Aorta (tissue), 5 donors: ENCODE measurements around the gene ASCC3. TPM values are rescaled to one million over a fixed set of nuclear protein-coding genes. Genes with fewer than 3 reads are reported as not detected.
"Not testable (repeated sequence)": the region's sequence is repeated elsewhere in the genome, so short reads cannot be mapped to it uniquely, and the experiment has no call there.

Source experiments
- ATAC-seq: fragments of 200-7000 bp; cut with Tn5 transposase; one replicate; pipeline ENCODE4 v1.9.1; 2022; ENCODE audit warnings: moderate library complexity; ENCODE audit not compliant: low FRiP score
- DNase-seq, 2 donors: peaks; one replicate each; pipeline ENCODE4 v3.0.0-alpha.2; 2020
- H3K27ac ChIP-seq, 2 donors: one replicate each; pipeline ENCODE4 v1.5.1; 2013; ENCODE audit warnings: low read length in 2 of 2, mild to moderate bottlenecking in 2 of 2, moderate library complexity in 2 of 2, control low read depth in 1 of 2, inconsistent platforms in 1 of 2, low read depth in 1 of 2
- H3K27me3 ChIP-seq, 2 donors: one replicate each; pipeline ENCODE4 v1.6.1; 2013; ENCODE audit warnings: control low read depth in 1 of 2, low read length in 1 of 2, mild to moderate bottlenecking in 1 of 2, moderate library complexity in 1 of 2; ENCODE audit not compliant: insufficient read depth in 2 of 2, control insufficient read depth in 1 of 2
- H3K36me3 ChIP-seq, 2 donors: one replicate each; pipeline ENCODE4 v1.6.1; 2013; ENCODE audit warnings: control low read depth in 1 of 2, low read length in 1 of 2, mild to moderate bottlenecking in 1 of 2; ENCODE audit not compliant: insufficient read depth in 2 of 2, control insufficient read depth in 1 of 2
- H3K4me1 ChIP-seq, 2 donors: one replicate each; pipeline ENCODE4 v1.6.1; 2013; ENCODE audit warnings: low read length in 2 of 2, control low read depth in 1 of 2, mild to moderate bottlenecking in 1 of 2, moderate library complexity in 1 of 2; ENCODE audit not compliant: insufficient read depth in 2 of 2, control insufficient read depth in 1 of 2
- H3K4me3 ChIP-seq, 2 donors: one replicate each; pipeline ENCODE4 v1.5.1; 2013; ENCODE audit warnings: low read length in 2 of 2, control low read depth in 1 of 2, mild to moderate bottlenecking in 1 of 2
- H3K9me3 ChIP-seq: one replicate; pipeline ENCODE4 v1.6.1; 2013; ENCODE audit warnings: mild to moderate bottlenecking, low read length; ENCODE audit not compliant: control insufficient read depth
- WGBS, 2 donors: extraction: QIAGEN DNeasy Blood & Tissue Kit; methylation state at CpG; one replicate each; pipeline ENCODE4 v1.1.7; 2013; 5-methylcytosine and 5-hydroxymethylcytosine counted together
- intact Hi-C, 2 donors: fragments of 100-400 bp; cut with DNase I; formaldehyde crosslinking; loops; one replicate each; pipeline versions ENCODE4 v1.14.2 to v1.15.0; 2022
- polyA plus RNA-seq, 2 donors: library from polyadenylated mRNA; stranded (reverse); fragments of 200-250 nt; gene quantifications; one replicate each; pipeline ENCODE4 v1.2.3, GENCODE V29; 2013
- total RNA-seq, 2 donors: library from RNA; stranded (reverse); fragmentation: NEBNext Ultra II Directional; extraction: Animal tissue kit (Norgen Biotek cat#: 25700); gene quantifications; one replicate each; pipeline ENCODE4 v1.2.1, GENCODE V29; 2021
- donor health status: healthy with polysubstance abuse.
- donor health status: Bipolar disorder and iron deficiency.
- donor health status: DM: no; HTN: no; CAD: no.
- donor health status: DM: no; HTN: no; CAD: no.
- donor health status: DM: yes; HTN: yes; CAD: no.

Gene ASCC3
- total and polyA plus RNA-seq, 4 donors = 3.5 to 46.9 (median 26.8) TPM

DNA sequence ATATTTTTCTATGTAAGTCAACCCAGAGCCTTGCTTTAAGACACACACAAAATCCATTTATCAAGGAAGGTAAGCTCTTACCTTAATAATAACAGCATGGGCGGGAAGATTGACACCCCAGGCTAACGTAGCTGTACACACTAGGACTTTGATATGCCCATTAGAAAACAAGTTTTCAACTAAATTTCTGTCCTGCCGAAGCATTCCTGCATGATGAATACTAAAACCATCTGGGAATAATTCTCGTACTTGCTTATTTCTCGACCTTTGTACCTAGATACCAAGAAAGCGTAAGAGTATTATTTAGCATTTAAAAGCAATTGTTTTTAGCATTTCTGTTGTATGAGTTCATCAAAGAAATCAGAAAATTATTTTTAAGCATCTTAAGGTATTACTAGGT, 218.9 kb downstream of the ASCC3 start:
- H3K4me1 ChIP-seq = no peaks in the 10 kb centered on the region
- intact Hi-C loops = loop anchor here (5.0 to 10.0 kb wide), 3 partner anchors 167 to 660 kb away; no protein-coding TSS in a partner anchor
- H3K4me3 ChIP-seq = no peak overlapping the region
- DNase-seq = no peak
- 94 to 95% methylated on average over 6 of the region's 6 CpGs for WGBS, 2 donors
- H3K36me3 ChIP-seq = no peaks in the 10 kb centered on the region
- no peaks in the 10 kb centered on the region for H3K27me3 ChIP-seq
- no peaks in the 10 kb centered on the region for H3K9me3 ChIP-seq
- ATAC-seq = no peak
- H3K27ac ChIP-seq = no peak overlapping the region

DNA sequence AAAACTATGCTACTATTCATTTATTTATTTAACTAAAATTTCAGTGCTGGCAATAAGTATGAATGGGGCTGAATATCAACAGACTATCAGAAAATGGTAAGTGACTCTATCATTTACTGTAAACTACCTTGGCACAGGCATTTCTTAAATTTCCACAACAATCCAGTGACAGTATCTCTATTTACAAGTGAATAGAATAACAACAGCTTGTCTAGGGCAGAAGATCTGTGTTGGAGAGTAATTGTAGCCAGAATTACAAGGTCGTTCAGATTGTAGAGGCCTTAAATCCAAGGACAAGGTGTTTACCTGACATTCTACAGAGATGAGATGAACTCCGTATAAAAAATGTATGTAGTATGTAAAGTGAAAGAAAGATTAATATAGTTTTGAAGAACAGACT, 222.6 kb downstream of the ASCC3 start:
- Histone ChIP-seq H3K4me3 (no peak overlapping the region), H3K27ac (no peak overlapping the region), H3K9me3 (no peaks in the 10 kb centered on the region), H3K4me1 (no peaks in the 10 kb centered on the region), H3K27me3 (no peaks in the 10 kb centered on the region), H3K36me3 (no peaks in the 10 kb centered on the region)
- no peak for DNase-seq
- 65 to 66% methylated on average over 2 of the region's 2 CpGs for WGBS, 2 donors
- no peak for ATAC-seq
- intact Hi-C loops = no loop called here

DNA sequence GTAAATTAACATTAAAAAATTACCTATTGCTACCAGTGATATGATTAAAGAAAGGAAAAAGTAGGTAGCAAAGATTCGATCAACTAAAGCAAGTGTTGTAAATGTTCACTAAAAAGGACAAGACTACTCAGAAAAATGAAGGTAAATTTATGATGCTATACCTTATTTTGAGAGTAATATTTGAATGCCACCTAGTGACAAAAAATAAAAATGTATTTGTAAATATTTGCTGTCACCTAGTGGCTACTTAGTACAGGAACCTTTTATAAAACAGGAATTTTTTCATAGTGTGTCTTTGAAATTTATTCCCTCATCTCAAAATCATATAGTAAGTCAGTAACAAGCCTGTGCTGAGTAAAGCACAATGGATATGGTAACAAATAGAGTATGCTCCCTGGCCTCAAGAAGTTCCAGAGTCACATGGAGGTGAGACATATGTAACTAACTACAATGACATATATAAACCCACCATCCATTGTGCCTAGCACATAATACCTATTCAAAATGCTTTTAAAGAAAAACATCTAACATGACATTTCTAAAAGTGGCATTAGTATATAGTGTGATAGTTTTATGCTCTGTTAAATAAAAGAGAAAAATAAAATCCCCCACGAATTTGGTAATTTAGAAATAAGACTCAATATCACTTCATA, 223.3 kb downstream of the ASCC3 start:
- H3K4me3 ChIP-seq = no peak overlapping the region
- ATAC-seq = no peak
- no peaks in the 10 kb centered on the region for H3K36me3 ChIP-seq
- H3K27me3 ChIP-seq = no peaks in the 10 kb centered on the region
- no peaks in the 10 kb centered on the region for H3K4me1 ChIP-seq
- H3K9me3 ChIP-seq = no peaks in the 10 kb centered on the region
- 87 to 88% methylated on average over 2 of the region's 2 CpGs for WGBS, 2 donors
- intact Hi-C loops = no loop called here
- no peak overlapping the region for H3K27ac ChIP-seq
- no peak for DNase-seq

DNA sequence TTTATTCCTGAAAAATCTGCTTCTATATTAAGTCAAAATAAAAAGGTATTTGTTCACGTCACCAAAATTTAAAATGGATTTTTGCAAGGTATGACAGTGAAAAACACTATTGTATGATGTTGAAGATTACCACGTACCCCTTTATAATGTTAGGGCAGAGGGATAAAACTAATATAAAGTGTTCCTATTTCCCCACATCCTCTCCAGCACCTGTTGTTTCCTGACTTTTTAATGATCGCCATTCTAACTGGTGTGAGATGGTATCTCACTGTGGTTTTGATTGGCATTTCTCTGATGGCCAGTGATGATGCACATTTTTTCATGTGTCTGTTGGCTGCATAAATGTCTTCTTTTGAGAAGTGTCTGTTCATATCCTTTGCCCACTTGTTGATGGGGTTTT, 240.0 kb downstream of the ASCC3 start:
- WGBS, 2 donors = 96 to 99% methylated on average over 3 of the region's 3 CpGs
- H3K27ac ChIP-seq, H3K9me3 ChIP-seq, intact Hi-C loops, ATAC-seq, H3K4me3 ChIP-seq, H3K4me1 ChIP-seq, H3K36me3 ChIP-seq, DNase-seq, H3K27me3 ChIP-seq: not testable (repeated sequence)

DNA sequence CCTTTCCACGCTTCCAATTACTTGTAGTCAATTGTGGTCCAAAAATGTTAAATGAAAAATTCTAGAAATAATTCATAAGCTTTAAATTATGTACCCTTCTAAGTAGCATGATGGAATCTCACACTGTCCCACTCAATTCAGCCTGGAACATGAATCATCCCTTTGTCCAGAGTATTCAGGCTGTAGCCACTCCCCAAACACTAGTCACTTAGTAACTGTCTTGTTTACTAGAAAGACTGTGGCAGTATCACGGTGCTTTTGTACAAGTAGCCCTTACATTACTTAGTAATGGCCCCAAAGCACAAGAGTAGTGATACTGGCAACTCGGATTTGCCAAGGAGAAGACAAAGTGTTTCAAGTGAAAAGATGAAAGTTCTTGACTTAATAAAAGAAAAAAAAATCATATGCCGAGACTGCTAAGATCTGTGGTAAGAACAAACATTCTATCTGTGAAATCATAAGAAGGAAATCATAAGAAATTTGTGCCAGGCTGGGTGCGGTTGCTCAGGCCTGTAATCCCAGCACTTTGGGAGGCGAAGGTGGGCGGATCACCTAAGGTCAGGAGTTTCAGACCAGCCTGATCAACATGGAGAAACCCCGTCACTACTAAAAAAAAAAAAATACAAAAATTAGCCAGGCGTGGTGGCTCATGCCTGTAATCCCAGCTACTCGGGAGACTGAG, 247.9 kb downstream of the ASCC3 start:
- 85 to 87% methylated on average over 10 of the region's 10 CpGs for WGBS, 2 donors
- intact Hi-C loops = no loop called here
- Histone ChIP-seq H3K9me3 (no peaks in the 10 kb centered on the region), H3K27me3 (no peaks in the 10 kb centered on the region), H3K36me3 (peaks cover 2 to 5% of the 10 kb centered on the region in 2 donors), H3K4me1 (no peaks in the 10 kb centered on the region), H3K4me3 (no peak overlapping the region), H3K27ac (no peak overlapping the region)
- DNase-seq = no peak
- no peak for ATAC-seq

DNA sequence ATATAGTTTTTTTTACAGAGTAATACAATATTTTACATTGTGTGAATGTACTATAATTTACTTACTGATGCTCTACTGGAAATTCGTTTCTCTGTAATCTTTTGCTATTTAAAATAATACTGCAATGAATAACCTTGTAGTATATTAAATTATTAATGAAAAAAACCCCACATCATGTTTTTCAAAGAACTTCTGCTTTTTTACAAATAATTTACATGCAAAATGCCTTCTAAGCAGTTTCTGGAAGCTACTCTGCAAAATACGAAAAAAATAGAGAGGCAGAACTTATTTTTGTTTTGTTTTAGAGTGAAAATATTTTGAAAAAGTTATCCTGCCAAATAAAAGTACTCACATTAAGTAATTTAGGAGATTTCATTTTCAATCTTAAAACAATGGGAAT, 250.6 kb downstream of the ASCC3 start:
- WGBS, 2 donors = 79% methylated on average over 2 of the region's 2 CpGs
- Histone ChIP-seq H3K36me3 (peaks cover 0 to 3% of the 10 kb centered on the region in 2 donors), H3K9me3 (no peaks in the 10 kb centered on the region), H3K4me1 (no peaks in the 10 kb centered on the region), H3K27ac (no peak overlapping the region), H3K4me3 (no peak overlapping the region), H3K27me3 (no peaks in the 10 kb centered on the region)
- intact Hi-C loops = no loop called here
- ATAC-seq (no peak), DNase-seq (no peak)

DNA sequence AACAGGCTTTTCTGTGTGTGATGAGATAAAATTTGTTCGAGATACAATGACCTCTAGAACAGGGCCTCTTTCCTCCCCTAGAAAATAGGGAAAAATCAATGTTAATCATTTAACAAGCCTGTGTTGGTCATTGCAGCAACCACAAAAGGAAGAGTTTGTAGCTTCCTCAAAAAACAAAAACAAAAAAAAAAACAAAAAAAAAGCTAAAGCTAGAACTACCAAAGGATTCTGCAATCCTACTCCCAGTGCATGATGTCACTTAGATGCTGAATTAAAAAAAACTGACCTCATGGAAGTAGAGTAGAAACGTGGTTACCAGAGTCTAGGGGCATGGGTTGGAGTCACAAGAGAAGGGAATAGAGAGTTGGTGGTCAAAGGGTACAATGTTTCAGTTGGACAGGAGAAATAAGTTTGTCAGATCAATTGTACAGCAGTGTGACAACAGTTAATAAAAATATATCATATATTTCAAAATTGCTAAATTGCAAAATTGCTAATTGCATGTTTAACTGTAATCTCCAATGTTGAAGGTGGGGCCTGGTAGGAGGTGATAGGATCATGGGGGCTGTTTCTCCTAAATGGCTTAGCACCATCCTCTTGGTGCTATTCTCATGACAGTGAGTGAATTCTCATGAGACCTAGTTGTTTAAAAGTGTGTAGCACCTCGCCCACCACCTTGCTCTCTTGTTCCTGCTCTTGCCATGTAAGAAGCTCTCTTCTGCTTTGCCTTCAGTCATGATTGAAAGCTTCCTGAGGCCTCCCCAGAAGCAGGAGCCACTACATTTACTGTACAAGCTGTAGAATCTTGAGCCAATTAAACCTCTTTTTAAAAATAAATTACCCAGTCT, 253.0 kb downstream of the ASCC3 start:
- Histone ChIP-seq H3K9me3 (no peaks in the 10 kb centered on the region), H3K4me1 (no peaks in the 10 kb centered on the region), H3K27me3 (no peaks in the 10 kb centered on the region), H3K4me3 (no peak overlapping the region), H3K27ac (no peak overlapping the region), H3K36me3 (peaks cover 0 to 3% of the 10 kb centered on the region in 2 donors)
- ATAC-seq = no peak
- DNase-seq = no peak
- WGBS, 2 donors = 91 to 95% methylated on average over 3 of the region's 3 CpGs
- intact Hi-C loops = no loop called here

DNA sequence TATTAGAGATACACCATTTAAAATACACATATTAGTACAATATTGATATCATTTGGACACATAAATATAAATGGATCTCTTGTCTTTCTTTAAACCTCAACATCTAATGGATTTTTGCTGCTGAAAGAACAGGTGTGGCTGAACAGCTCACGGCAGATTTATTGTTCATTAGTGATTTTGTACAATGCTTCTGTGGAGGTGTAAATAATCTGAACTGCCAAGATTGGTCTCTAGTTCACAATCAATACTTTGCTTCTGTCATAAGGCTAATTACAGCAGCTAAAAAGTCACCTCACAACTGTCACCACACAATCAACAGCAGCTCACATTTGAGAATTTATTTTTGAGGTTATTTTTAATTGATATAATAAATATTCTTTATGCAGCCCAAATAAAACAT, 254.4 kb downstream of the ASCC3 start:
- ATAC-seq = no peak
- Histone ChIP-seq H3K27ac (no peak overlapping the region), H3K4me1 (no peaks in the 10 kb centered on the region), H3K27me3 (no peaks in the 10 kb centered on the region), H3K36me3 (peaks cover 1 to 3% of the 10 kb centered on the region in 2 donors), H3K4me3 (no peak overlapping the region), H3K9me3 (no peaks in the 10 kb centered on the region)
- no peak for DNase-seq
- 92 to 95% methylated on average over 1 of the region's 1 CpG for WGBS, 2 donors
- intact Hi-C loops = no loop called here
